Measurements from ENCODE around the gene ANKRD49.
A peak's percentile ranks its signal among the peaks of the same experiment; 100 is the strongest.

DNA sequence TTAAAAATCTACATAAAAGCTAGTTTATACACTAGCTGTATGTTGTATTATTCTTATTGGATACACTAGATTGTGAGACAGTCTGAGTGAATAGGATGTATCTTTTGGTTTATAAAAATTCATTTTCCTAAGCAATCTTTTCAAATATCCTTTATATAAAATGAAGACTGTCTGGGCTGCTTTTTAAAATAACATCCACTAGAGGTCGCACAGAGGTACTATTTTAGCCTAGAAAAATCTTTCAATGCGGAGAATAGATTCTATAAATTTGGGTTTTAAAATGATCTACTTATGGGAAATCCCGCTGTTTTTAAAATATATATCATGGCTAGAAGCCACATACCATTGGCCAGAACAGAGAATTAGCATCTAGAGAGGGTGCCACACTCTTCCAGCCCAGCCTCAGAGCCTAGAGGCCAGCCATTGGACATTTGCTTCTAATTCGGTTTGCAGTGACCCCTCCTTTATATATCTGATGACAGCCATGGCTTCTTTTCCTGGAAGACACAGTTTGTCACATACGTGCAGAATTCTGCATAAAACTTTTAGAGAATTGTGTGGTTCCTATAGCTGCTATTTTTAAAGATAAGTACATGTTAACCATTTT is 25.8 kb downstream of the ANKRD49 start:
- TF ChIP-seq, protein P1, sequence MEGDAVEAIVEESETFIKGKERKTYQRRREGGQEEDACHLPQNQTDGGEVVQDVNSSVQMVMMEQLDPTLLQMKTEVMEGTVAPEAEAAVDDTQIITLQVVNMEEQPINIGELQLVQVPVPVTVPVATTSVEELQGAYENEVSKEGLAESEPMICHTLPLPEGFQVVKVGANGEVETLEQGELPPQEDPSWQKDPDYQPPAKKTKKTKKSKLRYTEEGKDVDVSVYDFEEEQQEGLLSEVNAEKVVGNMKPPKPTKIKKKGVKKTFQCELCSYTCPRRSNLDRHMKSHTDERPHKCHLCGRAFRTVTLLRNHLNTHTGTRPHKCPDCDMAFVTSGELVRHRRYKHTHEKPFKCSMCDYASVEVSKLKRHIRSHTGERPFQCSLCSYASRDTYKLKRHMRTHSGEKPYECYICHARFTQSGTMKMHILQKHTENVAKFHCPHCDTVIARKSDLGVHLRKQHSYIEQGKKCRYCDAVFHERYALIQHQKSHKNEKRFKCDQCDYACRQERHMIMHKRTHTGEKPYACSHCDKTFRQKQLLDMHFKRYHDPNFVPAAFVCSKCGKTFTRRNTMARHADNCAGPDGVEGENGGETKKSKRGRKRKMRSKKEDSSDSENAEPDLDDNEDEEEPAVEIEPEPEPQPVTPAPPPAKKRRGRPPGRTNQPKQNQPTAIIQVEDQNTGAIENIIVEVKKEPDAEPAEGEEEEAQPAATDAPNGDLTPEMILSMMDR (IDR thresholded peaks at IDR 0.05 in 8 of 11, conservative IDR thresholded peaks at IDR 0.05 in 3 of 11) = peak in 9 of 11 experiments; percentile 39 to 72 (median 62)
- no peak for TF ChIP-seq POLR2A (IDR thresholded peaks at IDR 0.05)
